ENCODE measurements around the gene FXN.

Gene FXN

GRCh38 chr9:69079186-69079585 lies 43.6 kb downstream of the FXN start:
- no peak for ATAC-seq (ENCODE audit: insufficient read depth, low read depth)
- Histone ChIP-seq H4K20me1 (ENCODE audit: insufficient read depth, low read length) (no peaks in the 10 kb centered on the region), H3K27ac (ENCODE audit: low read length) (no peak overlapping the region), H3K79me2 (ENCODE audit: insufficient read depth, low read length) (no peaks in the 10 kb centered on the region), H3K9ac (ENCODE audit: low read depth, low read length) (no peak overlapping the region), H3K4me2 (ENCODE audit: insufficient read depth, low read length) (no peak overlapping the region), H3K36me3 (ENCODE audit: insufficient read depth, low read length) (no peaks in the 10 kb centered on the region), H3K27me3 (ENCODE audit: insufficient read depth, low read length, poor library complexity) (no peaks in the 10 kb centered on the region), H2AFZ (ENCODE audit: low read depth, low read length) (no peak overlapping the region), H3K4me1 (ENCODE audit: insufficient read depth, low read length) (no peaks in the 10 kb centered on the region), H3K9me3 (ENCODE audit: insufficient read depth, low read length, severe bottlenecking) (no peaks in the 10 kb centered on the region), H3K4me3 (ENCODE audit: low read depth in 1 of 2, low read length in 2 of 2) (no peak overlapping the region)
- no peak for DNase-seq
- TF ChIP-seq EZH2 (IDR thresholded peaks at IDR 0.05; ENCODE audit: borderline replicate concordance, low read depth, low read length, severe bottlenecking) (no peak), CTCF (IDR thresholded peaks at IDR 0.05; ENCODE audit: borderline replicate concordance, extremely low read depth, low read length, poor library complexity, severe bottlenecking) (no peak)

- H3K36me3 ChIP-seq (ENCODE audit: insufficient read depth, low read length), result no peaks in the 10 kb centered on the region
- H2AFZ ChIP-seq (ENCODE audit: low read depth, low read length), result no peak overlapping the region
- no peaks in the 10 kb centered on the region for H3K79me2 ChIP-seq (ENCODE audit: insufficient read depth, low read length)
- no peak overlapping the region for H3K9ac ChIP-seq (ENCODE audit: low read depth, low read length)
- no peak overlapping the region for H3K27ac ChIP-seq (ENCODE audit: low read length)
- H3K4me3 ChIP-seq (ENCODE audit: low read depth in 1 of 2, low read length in 2 of 2), result no peak overlapping the region
- TF ChIP-seq CTCF (IDR thresholded peaks at IDR 0.05; ENCODE audit: borderline replicate concordance, extremely low read depth, low read length, poor library complexity, severe bottlenecking) (no peak), EZH2 (IDR thresholded peaks at IDR 0.05; ENCODE audit: borderline replicate concordance, low read depth, low read length, severe bottlenecking) (no peak)
- no peaks in the 10 kb centered on the region for H4K20me1 ChIP-seq (ENCODE audit: insufficient read depth, low read length)
- DNase-seq (no peak), ATAC-seq (ENCODE audit: insufficient read depth, low read depth) (no peak)
- H3K4me2 ChIP-seq (ENCODE audit: insufficient read depth, low read length), result no peak overlapping the region
- no peaks in the 10 kb centered on the region for H3K9me3 ChIP-seq (ENCODE audit: insufficient read depth, low read length, severe bottlenecking)
- H3K4me1 ChIP-seq (ENCODE audit: insufficient read depth, low read length), result no peaks in the 10 kb centered on the region
- H3K27me3 ChIP-seq (ENCODE audit: insufficient read depth, low read length, poor library complexity), result no peaks in the 10 kb centered on the region
Observed at GRCh38 chr9:69081261-69081660, 45.7 kb downstream of the FXN start.

- Histone ChIP-seq H3K4me1 (ENCODE audit: insufficient read depth, low read length) (no peaks in the 10 kb centered on the region), H3K36me3 (ENCODE audit: insufficient read depth, low read length) (no peaks in the 10 kb centered on the region), H3K27ac (ENCODE audit: low read length) (no peak overlapping the region), H3K4me2 (ENCODE audit: insufficient read depth, low read length) (no peak overlapping the region), H3K4me3 (ENCODE audit: low read depth in 1 of 2, low read length in 2 of 2) (no peak overlapping the region), H3K27me3 (ENCODE audit: insufficient read depth, low read length, poor library complexity) (no peaks in the 10 kb centered on the region), H3K79me2 (ENCODE audit: insufficient read depth, low read length) (no peaks in the 10 kb centered on the region), H2AFZ (ENCODE audit: low read depth, low read length) (no peak overlapping the region), H3K9me3 (ENCODE audit: insufficient read depth, low read length, severe bottlenecking) (no peaks in the 10 kb centered on the region), H3K9ac (ENCODE audit: low read depth, low read length) (no peak overlapping the region), H4K20me1 (ENCODE audit: insufficient read depth, low read length) (no peaks in the 10 kb centered on the region)
- TF ChIP-seq CTCF (IDR thresholded peaks at IDR 0.05; ENCODE audit: borderline replicate concordance, extremely low read depth, low read length, poor library complexity, severe bottlenecking) (no peak), EZH2 (IDR thresholded peaks at IDR 0.05; ENCODE audit: borderline replicate concordance, low read depth, low read length, severe bottlenecking) (no peak)
- ATAC-seq (ENCODE audit: insufficient read depth, low read depth) (no peak), DNase-seq (no peak)
Observed at GRCh38 chr9:69083321-69083720, 47.8 kb downstream of the FXN start.

Data from DND-41 (cell line).